ENCODE measurements around the gene RCOR2.
A peak's percentile ranks its signal among the peaks of the same experiment; 100 is the strongest.

The RCOR2 gene

GRCh38 chr11:63938479-63939396 lies 21.8 kb upstream of the RCOR2 start, which contains the start of gene NAA40:
TSS of gene NAA40 (plus strand) at chr11:63939002. CDS start at chr11:63939097, 95 bp downstream.
- DNase-seq (ENCODE audit: insufficient read length, low spot score) (peak; percentile 99), FAIRE-seq (no peak)
- TF ChIP-seq POLR2A (IDR thresholded peaks at IDR 0.05; ENCODE audit: low read depth, low read length), result peak; percentile 84

GRCh38 chr11:63937713-63938478 lies 20.9 kb upstream of the RCOR2 start:
- FAIRE-seq, result no peak
- peak; percentile 51 for DNase-seq (ENCODE audit: insufficient read length, low spot score)
- no peak for TF ChIP-seq POLR2A (IDR thresholded peaks at IDR 0.05; ENCODE audit: low read depth, low read length)

DNA sequence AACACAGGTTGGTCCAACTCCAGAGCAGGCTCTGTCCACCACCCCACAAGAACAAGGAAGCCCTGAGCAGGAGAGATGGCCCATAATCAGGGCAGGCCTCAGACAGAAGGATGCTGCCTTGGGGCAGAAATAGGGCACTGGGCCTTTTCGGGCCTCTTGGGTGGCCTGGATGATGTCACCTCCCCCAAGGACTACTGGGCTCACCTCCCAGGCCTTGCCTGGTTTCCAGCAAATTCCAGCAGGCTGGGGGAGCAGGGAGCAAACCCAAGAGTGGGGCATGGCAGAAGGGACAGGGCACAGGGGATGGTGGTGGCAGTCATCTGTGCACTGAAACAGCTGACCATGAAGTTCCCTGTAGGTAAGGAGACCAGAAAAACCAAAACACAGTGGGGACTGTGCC lies 16.5 kb upstream of the RCOR2 start:
- TF ChIP-seq POLR2A (IDR thresholded peaks at IDR 0.05; ENCODE audit: low read depth, low read length), result no peak
- FAIRE-seq (no peak), DNase-seq (ENCODE audit: insufficient read length, low spot score) (no peak)

GRCh38 chr11:63931876-63932275 lies 14.9 kb upstream of the RCOR2 start:
- FAIRE-seq, result no peak
- DNase-seq (ENCODE audit: insufficient read length, low spot score), result no peak
- TF ChIP-seq POLR2A (IDR thresholded peaks at IDR 0.05; ENCODE audit: low read depth, low read length), result no peak

GRCh38 chr11:63931045-63931444 lies 14.1 kb upstream of the RCOR2 start:
- no peak for TF ChIP-seq POLR2A (IDR thresholded peaks at IDR 0.05; ENCODE audit: low read depth, low read length)
- no peak for FAIRE-seq
- DNase-seq (ENCODE audit: insufficient read length, low spot score), result no peak

- no peak for TF ChIP-seq POLR2A (IDR thresholded peaks at IDR 0.05; ENCODE audit: low read depth, low read length)
- no peak for DNase-seq (ENCODE audit: insufficient read length, low spot score)
- no peak for FAIRE-seq
Observed at GRCh38 chr11:63929616-63930015, 12.7 kb upstream of the RCOR2 start.

DNA sequence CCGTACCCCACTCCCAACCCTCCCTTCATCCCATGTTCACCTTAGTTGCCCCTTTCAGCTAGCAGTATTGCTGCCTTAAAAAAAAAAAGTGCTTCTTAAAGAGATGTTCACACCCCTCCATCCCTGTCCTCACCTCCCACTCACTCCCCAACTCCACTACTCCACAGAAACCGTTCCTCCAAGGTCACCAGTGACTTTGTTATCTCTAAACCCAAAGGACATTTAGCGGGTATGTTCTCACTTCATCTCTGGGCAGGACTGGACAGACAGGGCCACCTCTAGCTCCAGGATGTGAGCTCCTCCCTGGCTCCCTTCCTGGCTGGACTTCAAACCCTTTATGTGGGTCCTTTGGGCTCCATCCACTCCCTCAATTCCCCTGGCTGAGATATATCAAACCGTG lies 6.4 kb upstream of the RCOR2 start:
- TF ChIP-seq POLR2A (IDR thresholded peaks at IDR 0.05; ENCODE audit: low read depth, low read length), result no peak
- DNase-seq (ENCODE audit: insufficient read length, low spot score), result no peak
- FAIRE-seq, result no peak

DNA sequence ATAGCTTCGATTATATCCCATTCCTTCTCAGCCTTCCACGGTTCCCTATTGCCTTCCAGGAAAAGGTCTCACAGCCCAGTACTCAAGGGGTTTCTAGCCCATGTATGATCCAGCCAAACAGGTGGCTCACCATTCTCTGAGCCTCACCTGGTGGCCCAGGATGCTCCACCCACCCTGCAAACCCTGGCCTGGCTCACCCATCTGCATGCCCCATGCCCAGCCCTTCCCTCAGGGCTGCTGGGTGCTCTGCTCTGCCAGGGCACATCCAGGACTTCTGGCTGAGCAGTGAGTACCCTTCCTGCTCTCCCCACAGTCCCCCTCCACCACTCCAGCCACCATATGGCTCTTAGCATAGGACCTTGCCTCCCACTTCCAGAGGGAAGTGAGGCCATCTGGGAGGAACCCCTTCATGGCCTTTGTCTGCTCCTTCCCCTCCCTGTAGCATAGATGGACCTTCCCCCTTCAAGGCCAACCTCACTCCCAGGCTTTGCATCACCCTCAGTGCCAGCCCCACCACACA lies 5.8 kb upstream of the RCOR2 start:
- TF ChIP-seq POLR2A (IDR thresholded peaks at IDR 0.05; ENCODE audit: low read depth, low read length), result no peak
- no peak for DNase-seq (ENCODE audit: insufficient read length, low spot score)
- no peak for FAIRE-seq

GRCh38 chr11:63920939-63921417 lies 4.0 kb upstream of the RCOR2 start:
- TF ChIP-seq POLR2A (IDR thresholded peaks at IDR 0.05; ENCODE audit: low read depth, low read length), result no peak
- no peak for FAIRE-seq

DNA sequence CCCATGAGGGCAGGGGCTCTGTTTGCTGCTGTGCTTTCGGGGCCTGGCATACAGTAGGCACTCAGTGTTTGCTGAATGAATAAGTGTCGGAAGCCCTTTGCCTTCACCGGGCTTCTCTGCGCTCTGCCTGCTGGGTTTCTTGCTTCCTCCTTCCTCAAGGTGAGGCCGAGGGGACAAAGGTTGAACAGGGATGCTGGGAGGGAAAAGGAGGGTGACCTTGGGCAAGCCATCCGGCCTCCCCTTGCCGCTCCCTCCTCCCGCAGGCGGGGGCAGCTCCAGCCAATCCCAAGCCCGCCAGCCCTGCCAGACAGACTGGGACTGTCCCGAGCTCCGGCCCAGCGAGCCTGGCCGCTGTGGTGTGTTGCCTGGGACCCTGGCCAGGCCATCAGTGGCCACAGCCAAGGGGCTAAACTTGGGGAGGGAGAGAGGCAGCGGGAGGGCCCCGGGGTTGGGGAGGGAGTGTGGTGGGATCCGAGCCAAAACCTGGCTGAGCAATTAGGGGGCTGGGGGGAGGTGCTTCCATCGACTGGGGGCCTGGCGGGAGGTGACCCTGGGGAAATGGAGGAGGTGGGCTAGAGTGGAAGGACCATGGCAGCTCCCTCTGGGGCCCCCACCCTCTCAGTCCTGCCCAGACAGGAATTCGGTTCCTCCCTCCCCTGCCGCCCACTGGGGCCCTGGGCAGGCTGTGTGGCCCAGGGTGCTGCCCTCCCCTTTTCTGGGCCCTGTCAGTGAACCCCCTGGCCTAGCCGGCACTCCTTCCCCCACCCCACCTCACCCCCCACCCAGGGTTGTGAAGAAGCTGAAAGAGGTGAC lies 3.4 kb upstream of the RCOR2 start:
- TF ChIP-seq POLR2A (IDR thresholded peaks at IDR 0.05; ENCODE audit: low read depth, low read length), result no peak
- FAIRE-seq, result no peak
- no peak for DNase-seq (ENCODE audit: insufficient read length, low spot score)

More at GRCh38 chr11:63920939-63921417, 4.0 kb upstream of the RCOR2 start:
- no peak for DNase-seq (ENCODE audit: insufficient read length, low spot score)

DNA sequence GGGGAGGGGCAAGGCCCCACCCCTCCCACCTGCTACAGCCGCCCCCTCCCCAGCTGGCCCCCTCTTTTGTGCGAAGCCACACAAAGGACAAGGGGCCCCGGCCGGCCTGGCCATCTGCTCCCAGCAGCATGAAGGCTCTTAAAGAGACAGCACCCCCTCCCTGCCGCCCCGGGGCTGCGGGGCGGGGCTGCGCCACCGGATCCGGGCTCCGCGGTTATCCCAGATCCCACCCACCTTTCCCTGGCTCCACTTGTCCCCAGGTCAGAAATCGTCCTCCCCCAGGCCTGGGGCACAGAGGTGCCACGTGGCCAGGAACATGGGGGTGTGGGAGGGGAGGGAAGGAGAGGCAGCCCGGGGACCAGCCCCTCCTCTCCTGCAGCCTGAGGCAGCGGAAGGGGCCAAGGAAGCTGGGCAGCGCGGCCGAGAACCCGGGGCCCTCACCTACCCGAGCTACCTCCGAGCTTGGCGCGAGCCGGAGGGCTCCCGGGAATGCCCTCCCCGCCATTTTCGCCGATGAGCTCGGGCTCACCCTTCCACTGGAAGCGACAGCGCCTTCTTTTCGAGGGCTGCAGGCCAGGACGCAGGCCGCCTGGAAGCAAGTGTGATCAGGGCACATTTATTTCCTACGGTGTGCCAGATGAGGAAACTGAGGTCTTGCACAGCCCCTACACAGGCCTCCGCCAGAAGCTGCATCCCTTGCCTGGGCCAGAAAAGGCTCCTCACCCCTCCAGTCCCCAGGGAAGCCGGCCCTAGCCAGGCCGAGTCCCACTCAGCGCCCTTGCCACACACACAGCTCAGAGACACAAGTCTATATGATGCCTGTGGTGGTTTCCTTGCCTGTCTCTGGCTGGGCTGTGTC lies 2.5 kb upstream of the RCOR2 start:
- FAIRE-seq, result no peak
- no peak for DNase-seq (ENCODE audit: insufficient read length, low spot score)
- TF ChIP-seq POLR2A (IDR thresholded peaks at IDR 0.05; ENCODE audit: low read depth, low read length), result no peak

DNA sequence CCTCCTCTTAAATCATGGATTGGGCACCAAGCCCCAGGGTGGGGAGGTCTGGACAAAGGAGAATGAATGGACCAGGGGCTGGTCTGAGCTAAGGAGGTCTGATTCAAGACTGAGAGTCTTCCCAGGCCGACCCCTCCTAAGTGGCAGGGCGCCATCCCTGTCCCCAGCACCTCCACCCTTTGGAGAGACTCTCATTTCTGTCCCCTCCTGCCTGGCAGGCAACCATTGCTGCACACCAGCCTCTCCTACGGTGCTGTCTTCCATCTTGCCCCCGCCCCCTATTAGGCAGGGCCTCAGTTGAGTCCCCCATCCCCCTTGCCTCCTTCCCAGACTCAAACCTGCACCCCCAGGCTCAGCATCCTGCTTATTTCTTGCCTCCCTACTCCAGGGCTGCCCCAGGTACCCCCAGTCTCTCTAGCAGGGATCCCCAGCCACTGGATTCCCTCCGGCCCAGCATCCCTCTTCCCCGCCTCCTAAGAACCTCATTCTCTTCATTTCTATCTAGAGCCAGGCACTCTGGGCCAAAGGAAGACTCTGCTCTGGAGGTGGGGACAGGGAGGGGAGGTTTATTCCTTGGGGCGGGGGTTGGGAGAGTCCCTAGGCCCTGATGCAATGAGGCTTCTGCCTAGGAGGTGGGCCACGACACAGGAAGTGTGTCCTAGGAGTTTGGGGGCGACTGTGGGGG lies 1.7 kb upstream of the RCOR2 start:
- TF ChIP-seq POLR2A (IDR thresholded peaks at IDR 0.05; ENCODE audit: low read depth, low read length), result no peak
- FAIRE-seq (no peak), DNase-seq (ENCODE audit: insufficient read length, low spot score) (no peak)
